GM19193 (cell line): ENCODE results near the gene ACTR3.

Experiments used
- POLR2A ChIP-seq: IDR thresholded peaks from 4 replicates; pipeline ENCODE4 v1.6.1; 2011; ENCODE audit not compliant: insufficient read depth, insufficient read length; ENCODE audit errors: extremely low read depth

Gene ACTR3

GRCh38 chr2:113892004-113892710 lies 2.3 kb downstream of the ACTR3 start:
- no peak for TF ChIP-seq POLR2A

GRCh38 chr2:113894156-113894743 lies 4.4 kb downstream of the ACTR3 start:
- TF ChIP-seq POLR2A: no peak

GRCh38 chr2:113895301-113895700 lies 5.4 kb downstream of the ACTR3 start:
- no peak for TF ChIP-seq POLR2A

GRCh38 chr2:113895819-113896563 lies 6.1 kb downstream of the ACTR3 start:
- TF ChIP-seq POLR2A: no peak

GRCh38 chr2:113896791-113897190 lies 6.9 kb downstream of the ACTR3 start:
- TF ChIP-seq POLR2A: no peak

- no peak for TF ChIP-seq POLR2A
Observed at GRCh38 chr2:113898081-113898480, 8.2 kb downstream of the ACTR3 start.

- no peak for TF ChIP-seq POLR2A
Observed at GRCh38 chr2:113899166-113899565, 9.3 kb downstream of the ACTR3 start.

GRCh38 chr2:113901943-113902342 lies 12.1 kb downstream of the ACTR3 start:
- TF ChIP-seq POLR2A: no peak

GRCh38 chr2:113905886-113906285 lies 16.0 kb downstream of the ACTR3 start:
- no peak for TF ChIP-seq POLR2A

- no peak for TF ChIP-seq POLR2A
Observed at GRCh38 chr2:113906647-113907046, 16.8 kb downstream of the ACTR3 start.

- no peak for TF ChIP-seq POLR2A
Observed at GRCh38 chr2:113907297-113907696, 17.4 kb downstream of the ACTR3 start.

GRCh38 chr2:113910110-113910717 lies 20.3 kb downstream of the ACTR3 start:
- no peak for TF ChIP-seq POLR2A

- no peak for TF ChIP-seq POLR2A
Observed at GRCh38 chr2:113910967-113911678, 21.2 kb downstream of the ACTR3 start.

- TF ChIP-seq POLR2A: no peak
Observed at GRCh38 chr2:113915082-113915819, 25.4 kb downstream of the ACTR3 start.

GRCh38 chr2:113918229-113918628 lies 28.3 kb downstream of the ACTR3 start:
- TF ChIP-seq POLR2A: no peak

- TF ChIP-seq POLR2A: no peak
Observed at GRCh38 chr2:113920996-113921395, 31.1 kb downstream of the ACTR3 start.
